Caco-2 (cell line): ENCODE results near the gene ROBO1. TPM values are rescaled to one million over a fixed set of nuclear protein-coding genes. Genes with fewer than 3 reads are reported as not detected.
"Not testable (repeated sequence)": the region's sequence is repeated elsewhere in the genome, so short reads cannot be mapped to it uniquely, and the experiment has no call there.

Experiments used
- BruUV-seq: library from RNA; stranded (reverse); fragments of 400-500 nt; replicated peaks from 2 replicates; lab custom pipeline; 2021; lab: Mats Ljungman, UMichigan
- CTCF ChIA-PET: fragments of 300-600 bp; sonication (Branson Sonifier 250); formaldehyde crosslinking; loops from one replicate; lab custom pipeline; 2022; ENCODE audit warnings: antibody characterized with exemption; lab: Charles Lee
- POLR2A ChIA-PET: fragments of 300-600 bp; sonication (Branson Sonifier 250); formaldehyde crosslinking; loops from one replicate; lab custom pipeline; 2022; ENCODE audit warnings: antibody characterized with exemption; lab: Charles Lee
- DNase-seq, 2 experiments: peaks; one replicate each; pipeline versions ENCODE4 v3.0.0 to v3.0.0-alpha.2; 2020 to 2022
- H3K27me3 ChIP-seq: replicated peaks from 2 replicates; pipeline ENCODE4 v1.6.0; 2011; ENCODE audit warnings: low read length; ENCODE audit not compliant: control insufficient read depth, insufficient read depth
- H3K36me3 ChIP-seq: 2 replicates; pipeline ENCODE4 v1.5.1; 2011; ENCODE audit warnings: low read length; ENCODE audit not compliant: control insufficient read depth, insufficient read depth
- H3K4me1 ChIP-seq: fragments of 250-450 bp; sonication (Bioruptor Pico); 2 replicates; pipeline ENCODE4 v1.5.1; 2020; ENCODE audit warnings: mild to moderate bottlenecking
- H3K4me3 ChIP-seq: 2 replicates; pipeline ENCODE4 v1.5.1; 2011; ENCODE audit warnings: low read depth, mild to moderate bottlenecking, control low read depth, low read length
- H3K9me3 ChIP-seq: fragments of 250-450 bp; sonication (Bioruptor Pico); 2 replicates; pipeline ENCODE4 v1.5.1; 2020; ENCODE audit warnings: mild to moderate bottlenecking, moderate library complexity
- H3K27ac Mint-ChIP-seq: one replicate; pipeline ENCODE4 v1.8.0; 2022; ENCODE audit warnings: mixed read lengths; ENCODE audit not compliant: unreplicated experiment
- H3K27me3 Mint-ChIP-seq: one replicate; pipeline ENCODE4 v1.8.0; 2022; ENCODE audit warnings: mixed read lengths; ENCODE audit not compliant: insufficient read depth, unreplicated experiment
- H3K36me3 Mint-ChIP-seq: one replicate; pipeline ENCODE4 v1.8.0; 2022; ENCODE audit warnings: mild to moderate bottlenecking, mixed read lengths; ENCODE audit not compliant: insufficient read depth, unreplicated experiment
- H3K4me1 Mint-ChIP-seq: one replicate; pipeline ENCODE4 v1.8.0; 2022; ENCODE audit warnings: low read depth, mixed read lengths; ENCODE audit not compliant: unreplicated experiment
- H3K4me3 Mint-ChIP-seq: one replicate; pipeline ENCODE4 v1.8.0; 2022; ENCODE audit warnings: mild to moderate bottlenecking, moderate library complexity, mixed read lengths; ENCODE audit not compliant: unreplicated experiment
- H3K9me3 Mint-ChIP-seq: one replicate; pipeline ENCODE4 v1.8.0; 2022; ENCODE audit warnings: mixed read lengths; ENCODE audit not compliant: unreplicated experiment
- intact Hi-C: fragments of 100-400 bp; cut with micrococcal nuclease; formaldehyde crosslinking; loops from one replicate; pipeline ENCODE4 v1.10.0; 2022; ENCODE audit not compliant: unreplicated experiment
- total RNA-seq: library from RNA; stranded (reverse); gene quantifications from 2 replicates; pipeline ENCODE4 v1.2.3, GENCODE V29; 2022
- TF ChIP-seq, protein P1 (sequence below), 2 experiments: fragments of 200-600 bp in 1 of 2; IDR thresholded peaks; 1 replicate in 1 of 2; 2 replicates in 1 of 2; pipeline versions ENCODE4 v1.5.1 to v1.8.0; 2011 to 2022; ENCODE audit warnings: antibody characterized with exemption in 1 of 2, control low read depth in 1 of 2, inconsistent platforms in 1 of 2, low read depth in 1 of 2, low read length in 1 of 2, mild to moderate bottlenecking in 1 of 2, moderate library complexity in 1 of 2; ENCODE audit not compliant: insufficient read depth in 1 of 2, severe bottlenecking in 1 of 2, unreplicated experiment in 1 of 2

ROBO1 gene
- total RNA-seq, 1 experiment from 2014 or later, result 1.8 TPM

DNA sequence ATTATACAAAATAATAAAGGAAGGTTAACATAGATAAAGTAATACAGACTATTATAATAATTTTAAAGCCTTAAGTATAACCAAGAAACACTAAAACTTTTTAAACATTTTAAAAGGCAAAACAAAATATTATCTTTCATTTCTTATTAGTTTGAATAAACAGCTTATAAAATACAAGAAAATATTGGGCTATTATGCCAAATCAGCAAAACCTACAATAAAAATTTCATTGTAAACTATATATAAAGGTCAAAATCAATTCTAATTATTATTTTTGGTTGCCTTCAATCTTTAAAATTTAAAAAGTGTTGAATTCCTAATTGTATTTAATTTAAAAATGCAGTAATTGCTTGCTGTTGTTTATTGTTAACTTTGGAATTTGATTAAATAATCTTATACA lies 430.0 kb downstream of the ROBO1 start:
- Mint-ChIP-seq H3K4me1 (no peaks in the 10 kb centered on the region), H3K27ac (no peak overlapping the region), H3K27me3 (peaks cover 3% of the 10 kb centered on the region), H3K9me3 (no peaks in the 10 kb centered on the region), H3K4me3 (no peak overlapping the region), H3K36me3 (no peaks in the 10 kb centered on the region)
- intact Hi-C loops, result no loop called here
- ChIA-PET CTCF (no interaction called here), POLR2A (no interaction called here)
- Histone ChIP-seq H3K4me3 (no peak overlapping the region), H3K9me3 (no peaks in the 10 kb centered on the region), H3K36me3 (no peaks in the 10 kb centered on the region), H3K4me1 (no peaks in the 10 kb centered on the region), H3K27me3 (no peaks in the 10 kb centered on the region)
- TF ChIP-seq, protein P1, sequence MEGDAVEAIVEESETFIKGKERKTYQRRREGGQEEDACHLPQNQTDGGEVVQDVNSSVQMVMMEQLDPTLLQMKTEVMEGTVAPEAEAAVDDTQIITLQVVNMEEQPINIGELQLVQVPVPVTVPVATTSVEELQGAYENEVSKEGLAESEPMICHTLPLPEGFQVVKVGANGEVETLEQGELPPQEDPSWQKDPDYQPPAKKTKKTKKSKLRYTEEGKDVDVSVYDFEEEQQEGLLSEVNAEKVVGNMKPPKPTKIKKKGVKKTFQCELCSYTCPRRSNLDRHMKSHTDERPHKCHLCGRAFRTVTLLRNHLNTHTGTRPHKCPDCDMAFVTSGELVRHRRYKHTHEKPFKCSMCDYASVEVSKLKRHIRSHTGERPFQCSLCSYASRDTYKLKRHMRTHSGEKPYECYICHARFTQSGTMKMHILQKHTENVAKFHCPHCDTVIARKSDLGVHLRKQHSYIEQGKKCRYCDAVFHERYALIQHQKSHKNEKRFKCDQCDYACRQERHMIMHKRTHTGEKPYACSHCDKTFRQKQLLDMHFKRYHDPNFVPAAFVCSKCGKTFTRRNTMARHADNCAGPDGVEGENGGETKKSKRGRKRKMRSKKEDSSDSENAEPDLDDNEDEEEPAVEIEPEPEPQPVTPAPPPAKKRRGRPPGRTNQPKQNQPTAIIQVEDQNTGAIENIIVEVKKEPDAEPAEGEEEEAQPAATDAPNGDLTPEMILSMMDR (IDR thresholded peaks at IDR 0.05; ENCODE audit: insufficient read depth in 1 of 2, low read depth in 1 of 2, low read length in 1 of 2, severe bottlenecking in 1 of 2, unreplicated experiment in 1 of 2), result no peak
- no TSS peak for BruUV-seq
- DNase-seq, result no peak

DNA sequence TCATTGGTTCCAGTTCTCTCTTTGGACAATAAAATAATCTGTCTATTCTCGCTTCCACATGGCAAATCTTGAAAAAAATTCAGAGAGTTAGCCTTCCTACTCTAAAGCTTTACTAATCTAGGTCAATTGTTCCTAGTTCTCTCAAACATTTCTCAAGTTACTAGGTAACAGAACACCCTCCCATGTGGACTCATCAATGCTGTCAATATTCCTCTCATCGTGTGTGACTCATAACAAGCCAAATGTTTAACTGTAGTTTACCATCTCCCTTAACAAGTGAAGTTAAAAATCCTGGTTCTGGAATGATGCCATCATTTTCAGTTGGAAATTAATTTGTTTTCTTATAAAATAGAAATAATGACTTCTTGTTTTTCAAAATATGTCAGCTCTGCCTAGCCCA lies 438.6 kb downstream of the ROBO1 start:
- no peaks in the 10 kb centered on the region for H3K9me3 Mint-ChIP-seq
- no peak overlapping the region for H3K4me3 Mint-ChIP-seq
- POLR2A ChIA-PET, result no interaction called here
- no peak for DNase-seq
- H3K27me3 ChIP-seq, result no peaks in the 10 kb centered on the region
- H3K36me3 ChIP-seq, result no peaks in the 10 kb centered on the region
- CTCF ChIA-PET, result no interaction called here
- BruUV-seq, result no TSS peak
- no peak overlapping the region for H3K4me3 ChIP-seq
- peaks cover 3% of the 10 kb centered on the region for H3K27me3 Mint-ChIP-seq
- intact Hi-C loops, result no loop called here
- H3K27ac Mint-ChIP-seq, result no peak overlapping the region
- H3K36me3 Mint-ChIP-seq, result no peaks in the 10 kb centered on the region
- TF ChIP-seq, protein P1 (IDR thresholded peaks at IDR 0.05; ENCODE audit: insufficient read depth in 1 of 2, low read depth in 1 of 2, low read length in 1 of 2, severe bottlenecking in 1 of 2, unreplicated experiment in 1 of 2), result no peak
- H3K4me1 ChIP-seq, result no peaks in the 10 kb centered on the region
- H3K9me3 ChIP-seq, result no peaks in the 10 kb centered on the region
- H3K4me1 Mint-ChIP-seq, result no peaks in the 10 kb centered on the region

DNA sequence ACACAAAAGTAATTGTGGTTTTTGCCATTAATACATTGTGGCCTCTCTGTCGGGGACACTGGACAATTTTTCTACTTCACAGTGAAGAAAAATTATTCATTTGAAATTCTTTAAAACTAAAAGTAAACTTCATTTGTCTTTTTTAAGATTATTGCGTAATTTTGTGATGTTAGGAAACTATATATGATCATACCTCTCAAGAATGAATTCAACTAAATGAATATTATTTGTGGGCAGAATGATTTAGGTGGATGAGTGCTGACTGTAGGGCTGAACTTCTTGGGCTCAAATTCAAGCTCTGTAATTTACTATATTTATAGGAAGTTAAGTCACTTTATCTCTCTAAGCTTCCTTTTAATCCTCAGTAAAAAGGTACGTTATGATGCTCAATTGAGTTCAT lies 441.2 kb downstream of the ROBO1 start:
- Histone ChIP-seq H3K27me3 (no peaks in the 10 kb centered on the region), H3K4me1 (no peaks in the 10 kb centered on the region), H3K4me3 (no peak overlapping the region), H3K9me3 (no peaks in the 10 kb centered on the region), H3K36me3 (no peaks in the 10 kb centered on the region)
- TF ChIP-seq, protein P1 (IDR thresholded peaks at IDR 0.05; ENCODE audit: insufficient read depth in 1 of 2, low read depth in 1 of 2, low read length in 1 of 2, severe bottlenecking in 1 of 2, unreplicated experiment in 1 of 2), result no peak
- Mint-ChIP-seq H3K27ac (no peak overlapping the region), H3K4me3 (no peak overlapping the region), H3K9me3 (no peaks in the 10 kb centered on the region), H3K36me3 (no peaks in the 10 kb centered on the region), H3K4me1 (no peaks in the 10 kb centered on the region), H3K27me3 (no peaks in the 10 kb centered on the region)
- intact Hi-C loops, result no loop called here
- no TSS peak for BruUV-seq
- POLR2A ChIA-PET, result no interaction called here
- DNase-seq, result no peak
- CTCF ChIA-PET, result no interaction called here

DNA sequence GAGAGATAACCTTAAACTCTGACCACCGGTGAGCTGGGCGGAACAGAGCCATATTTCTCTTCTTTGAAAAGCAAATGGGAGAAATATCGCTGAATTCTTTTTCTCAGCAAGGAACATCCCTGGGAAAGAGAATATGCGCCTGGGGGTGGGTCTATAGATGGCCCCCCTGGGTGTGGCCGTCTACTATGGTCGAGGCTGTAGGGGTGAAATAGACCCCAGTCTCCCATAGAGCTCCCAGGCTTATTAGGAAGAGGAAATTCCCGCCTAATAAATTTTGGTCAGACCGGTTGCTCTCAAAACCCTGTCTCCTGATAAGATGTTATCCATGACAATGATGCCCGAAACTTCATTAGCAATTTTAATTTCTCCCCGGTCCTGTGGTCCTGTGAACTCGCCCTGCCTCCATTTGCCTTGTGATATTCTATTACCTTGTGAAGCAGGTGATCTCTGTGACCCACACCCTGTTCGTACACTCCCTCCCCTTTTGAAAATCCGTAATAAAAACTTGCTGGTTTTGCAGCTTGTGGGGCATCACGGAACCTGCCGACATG lies 441.9 kb downstream of the ROBO1 start:
- H3K27me3 Mint-ChIP-seq, H3K4me3 Mint-ChIP-seq, POLR2A ChIA-PET, H3K36me3 ChIP-seq, H3K36me3 Mint-ChIP-seq, H3K27ac Mint-ChIP-seq, H3K4me1 ChIP-seq, intact Hi-C loops, DNase-seq, H3K4me3 ChIP-seq, H3K9me3 Mint-ChIP-seq, H3K27me3 ChIP-seq, H3K4me1 Mint-ChIP-seq, CTCF ChIA-PET, BruUV-seq, H3K9me3 ChIP-seq: not testable (repeated sequence)
